LHCN-M2 (cell line): ENCODE results near the gene TTC19. TPM values are rescaled to one million over a fixed set of nuclear protein-coding genes. Genes with fewer than 3 reads are reported as not detected.

Experiments used
- DNase-seq: peaks from one replicate; pipeline ENCODE4 v3.0.0-alpha.2; 2012; ENCODE audit warnings: low read depth
- polyA plus RNA-seq: library from polyadenylated mRNA; unstranded; fragments of >200 nt; gene quantifications from one replicate; pipeline ENCODE4 v1.2.1, GENCODE V29; 2012; ENCODE audit warnings: missing spikeins
- total RNA-seq: library from RNA; depleted of rRNA; stranded (reverse); fragments of >200 nt; gene quantifications from 2 replicates; pipeline ENCODE4 v1.2.3, GENCODE V29; 2014; rRNA removed

Gene TTC19
- 42.0 and 46.2 TPM in 2 replicates for total RNA-seq
- 13.7 TPM for polyA plus RNA-seq

GRCh38 chr17:15999141-15999973, at the start of gene TTC19, which contains the start of gene ZSWIM7:
TSS of gene TTC19 (plus strand) at chr17:15999824. CDS start at chr17:15999849, 25 bp downstream.
TSS of gene ZSWIM7 (minus strand) at chr17:15999704. CDS start at chr17:15999594, 110 bp downstream.
- DNase-seq, result peak; percentile 93

- no peak for DNase-seq
These were observed 48.1 kb upstream of the TTC19 start for GRCh38 chr17:15951368-15952047.

DNA sequence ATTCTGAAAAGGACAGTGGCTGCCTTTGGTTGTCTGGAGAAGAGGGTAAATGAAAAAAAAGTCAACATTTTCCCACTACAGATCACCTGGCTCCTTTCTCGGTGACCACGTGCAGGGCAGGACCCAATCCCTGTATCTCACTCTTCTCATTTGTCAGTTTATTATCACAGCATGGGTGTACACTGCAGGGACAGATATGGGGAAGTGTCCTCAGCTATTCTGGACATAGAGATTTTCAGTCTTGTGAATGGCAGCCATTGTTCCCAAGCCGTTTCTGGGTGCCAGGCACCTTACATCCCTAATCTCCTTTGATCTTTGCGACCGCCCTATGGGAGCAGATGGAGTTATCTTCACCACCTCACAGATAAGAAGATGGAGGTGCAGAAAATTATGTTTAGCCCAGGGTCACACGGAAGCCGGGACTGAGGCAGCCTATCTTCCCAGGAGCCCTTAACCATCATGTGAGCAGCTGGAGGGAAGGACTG, 47.5 kb upstream of the TTC19 start:
- no peak for DNase-seq

DNA sequence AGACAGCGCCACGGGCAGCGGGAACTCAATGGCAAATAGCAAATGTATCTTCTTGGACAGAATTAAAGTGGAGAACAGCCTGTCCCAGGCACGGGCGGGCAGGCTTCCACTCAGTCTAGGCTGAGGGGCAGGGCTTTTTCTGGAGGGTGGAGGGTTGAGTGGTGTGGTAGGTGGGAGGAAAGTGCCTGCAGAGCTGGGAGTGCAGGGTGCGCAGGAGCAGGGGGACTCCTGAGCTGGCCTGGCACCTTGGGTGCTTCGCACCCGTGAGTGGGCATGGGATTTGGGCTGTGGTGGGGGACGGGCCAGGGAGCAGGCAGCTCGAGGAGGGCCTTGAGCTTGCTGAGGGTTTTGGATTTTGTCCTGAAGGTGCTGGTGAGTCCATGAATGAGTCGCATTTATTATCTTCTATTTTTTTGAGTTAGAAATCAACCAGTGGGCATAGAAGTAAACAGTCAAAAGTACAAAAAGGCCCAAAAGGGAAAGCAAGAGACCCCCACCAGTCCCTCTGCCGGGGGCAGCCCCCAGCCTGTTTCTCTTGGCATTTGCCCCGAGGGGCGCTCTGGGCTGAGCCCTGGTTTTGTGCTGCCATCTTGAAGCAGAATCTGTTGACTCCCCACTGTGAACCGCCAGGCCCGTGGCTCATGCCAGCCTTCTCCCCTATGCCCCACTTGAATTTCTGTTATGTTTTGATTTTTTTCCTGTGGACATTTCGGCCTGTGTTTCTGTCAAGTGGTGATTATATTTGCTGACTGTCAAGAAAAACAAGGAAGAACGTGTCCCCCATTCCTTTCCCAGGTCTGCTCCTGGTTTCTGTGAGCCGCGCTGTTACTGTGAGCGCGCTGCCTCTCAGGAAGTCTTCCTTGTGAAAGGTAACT, 46.5 kb upstream of the TTC19 start:
- no peak for DNase-seq

GRCh38 chr17:15954222-15954621, 45.4 kb upstream of the TTC19 start:
- peak; percentile 98 for DNase-seq

- DNase-seq, result peak; percentile 55
These were observed 43.7 kb upstream of the TTC19 start for GRCh38 chr17:15955793-15956541.

DNA sequence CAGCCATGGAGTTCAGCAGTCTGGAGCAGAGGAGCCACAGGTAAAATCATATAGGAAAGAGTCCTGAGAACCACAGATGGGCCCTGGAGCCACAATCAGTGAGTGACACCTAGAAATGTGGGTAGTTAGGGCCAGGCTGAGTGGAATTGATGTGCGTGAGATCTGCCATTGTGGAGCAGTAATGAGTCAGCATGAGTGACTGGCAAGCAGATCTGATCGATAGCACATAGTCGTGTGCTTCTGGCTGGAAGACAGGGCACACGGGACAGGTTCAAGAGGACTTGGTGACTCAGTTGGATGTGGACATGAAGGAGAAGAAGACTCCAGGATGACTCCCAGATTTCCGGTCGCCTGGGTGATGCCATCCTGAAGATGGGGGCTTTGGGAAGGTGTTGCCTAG, 42.4 kb upstream of the TTC19 start:
- no peak for DNase-seq

DNA sequence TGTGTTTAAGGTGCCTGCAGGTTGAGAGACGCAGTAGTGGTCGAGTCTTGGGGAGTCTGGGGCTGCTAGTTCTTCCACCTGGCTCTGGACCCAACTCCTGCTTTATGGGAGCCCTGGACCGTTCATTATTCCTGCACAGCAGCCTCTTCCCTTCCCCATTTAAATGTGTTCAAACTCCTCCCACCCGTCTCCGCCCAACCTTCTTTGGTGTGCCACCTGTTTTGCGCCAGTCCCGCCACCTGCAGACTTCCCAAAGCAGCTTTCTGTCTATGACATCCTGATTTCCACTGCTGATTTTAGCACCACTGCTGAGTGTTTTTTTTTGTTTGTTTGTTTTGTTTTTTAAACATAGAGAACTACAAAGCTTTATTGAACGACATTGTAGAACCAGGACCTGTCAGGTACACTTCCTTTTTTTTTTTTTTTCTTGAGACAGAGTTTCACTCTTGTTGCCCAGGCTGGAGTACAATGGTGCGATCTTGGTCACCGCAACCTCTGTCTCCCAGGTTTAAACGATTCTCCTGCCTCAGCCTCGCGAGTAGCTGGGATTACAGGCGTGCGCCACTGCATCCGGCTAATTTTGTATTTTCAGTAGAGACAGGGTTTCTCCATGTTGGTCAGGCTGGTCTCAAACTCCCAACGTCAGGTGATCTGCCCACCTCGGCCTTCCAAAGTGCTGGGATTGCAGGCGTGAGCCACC, 41.9 kb upstream of the TTC19 start:
- no peak for DNase-seq

GRCh38 chr17:15958484-15958854, 41.2 kb upstream of the TTC19 start:
- DNase-seq, result no peak

DNA sequence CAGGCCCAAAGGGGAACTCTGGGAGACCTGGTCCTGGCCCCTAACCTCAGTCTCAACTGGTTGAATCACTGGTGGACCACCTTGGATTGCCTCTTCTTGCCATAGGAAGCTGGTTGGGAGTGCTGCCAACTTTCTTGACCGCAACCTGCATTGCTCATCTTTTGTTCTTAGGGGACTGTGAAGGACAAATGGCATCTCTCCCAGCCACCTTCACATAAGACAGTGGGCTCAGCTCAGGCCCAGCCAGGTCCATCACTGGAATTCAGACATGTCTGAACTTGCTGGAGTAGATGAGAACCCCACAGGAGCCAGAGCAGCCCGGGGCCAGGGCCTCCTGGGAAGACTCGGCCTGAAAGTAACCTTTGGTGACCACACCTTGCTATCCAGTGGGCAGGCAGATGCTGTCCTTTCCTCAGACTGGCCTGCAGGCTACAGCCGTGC, 35.9 kb upstream of the TTC19 start:
- peak; percentile 66 for DNase-seq

- no peak for DNase-seq
These were observed 34.1 kb upstream of the TTC19 start for GRCh38 chr17:15965528-15965927.

DNA sequence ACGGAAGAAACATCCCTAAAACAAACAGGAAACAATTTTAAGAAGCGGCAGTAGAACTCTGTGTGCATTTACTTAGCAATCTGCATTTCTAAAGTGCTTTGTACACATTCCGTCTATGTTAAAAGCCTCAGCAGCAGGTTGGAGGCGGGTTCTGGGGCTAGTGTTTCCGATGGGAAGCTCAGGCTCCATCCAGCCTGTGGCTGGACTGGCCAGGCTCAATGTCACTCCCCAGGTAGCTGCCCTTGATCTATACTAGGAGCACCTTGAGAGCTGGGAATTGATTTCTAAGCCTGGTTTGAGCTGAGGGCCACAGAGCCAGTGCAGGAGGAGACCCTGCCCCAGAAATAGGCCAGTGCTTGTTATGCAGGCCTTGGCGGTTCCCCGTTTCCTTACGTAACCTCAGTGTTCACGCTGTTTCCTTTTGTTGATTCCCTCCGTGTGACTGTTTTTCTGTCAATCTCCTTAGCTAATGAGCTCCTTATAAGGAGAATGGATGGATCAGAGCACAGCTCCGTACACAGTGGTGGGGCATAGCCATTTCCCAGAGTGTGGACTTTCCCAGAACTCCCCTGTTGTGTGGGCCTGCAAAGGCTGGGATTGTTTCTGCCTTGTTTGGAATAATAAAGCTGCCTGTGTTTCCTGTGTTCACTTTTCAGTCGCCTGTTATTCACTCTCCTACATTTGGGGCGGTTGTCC, 33.3 kb upstream of the TTC19 start:
- no peak for DNase-seq

DNA sequence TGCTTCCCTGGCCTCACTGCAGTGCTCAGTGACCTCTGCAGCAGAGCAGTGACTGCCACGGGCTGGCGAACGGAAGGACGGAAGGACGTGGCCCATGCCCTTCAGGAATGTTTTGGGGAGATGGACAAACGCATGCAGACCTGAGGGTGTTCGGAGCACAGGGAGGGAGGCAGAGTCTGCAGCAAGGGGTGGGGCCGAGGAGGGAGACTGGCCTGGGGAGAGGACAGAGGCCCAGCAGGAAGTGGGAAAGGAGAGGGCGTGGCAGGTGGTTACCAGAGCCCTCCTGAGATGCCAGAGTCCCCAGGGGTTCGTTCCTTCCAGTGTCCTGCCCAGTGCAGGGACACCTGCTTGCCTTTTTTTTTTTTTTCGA, 32.8 kb upstream of the TTC19 start:
- no peak for DNase-seq

GRCh38 chr17:15967706-15968399, 31.8 kb upstream of the TTC19 start:
- no peak for DNase-seq

DNA sequence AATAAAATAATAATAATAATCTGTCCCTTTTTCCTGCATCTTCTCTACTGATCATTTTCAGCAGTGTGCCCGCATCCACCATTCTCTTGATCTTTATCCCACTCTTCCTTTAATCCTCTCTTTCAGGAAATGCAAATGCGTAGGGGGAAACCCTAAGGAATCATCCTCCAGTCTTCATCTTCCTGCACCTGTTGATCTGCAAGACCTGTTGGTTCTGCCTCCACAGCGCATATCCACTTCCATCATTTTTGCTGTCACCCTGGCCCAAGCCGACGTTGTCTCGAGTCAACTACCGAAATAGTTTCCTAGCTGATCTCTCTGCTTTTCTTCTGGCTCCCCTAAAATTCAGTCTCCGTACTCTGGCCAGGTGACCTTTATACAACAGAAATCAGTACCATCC, 30.2 kb upstream of the TTC19 start:
- DNase-seq, result no peak

DNA sequence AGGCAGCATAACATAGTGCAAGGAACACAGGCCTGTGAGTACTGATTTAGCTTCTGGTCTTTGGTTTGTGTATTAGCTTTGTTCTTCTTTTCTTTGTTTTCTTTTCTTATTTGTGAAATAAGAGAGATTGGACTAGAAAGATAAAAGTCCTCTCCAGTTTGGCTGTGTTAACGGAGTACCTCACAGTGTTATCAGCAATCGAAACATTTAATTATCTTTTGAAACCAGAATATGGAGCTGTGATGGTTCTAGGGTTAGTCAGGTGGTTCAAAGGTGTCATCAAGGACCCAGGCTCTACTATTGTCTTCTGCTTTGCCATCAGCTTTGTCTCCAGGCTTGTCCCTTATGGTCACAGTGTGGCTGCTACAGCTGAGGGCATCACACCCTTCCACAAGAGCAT, 29.1 kb upstream of the TTC19 start:
- DNase-seq, result no peak

GRCh38 chr17:15971098-15971678, 28.4 kb upstream of the TTC19 start:
- DNase-seq, result no peak

GRCh38 chr17:15971882-15972281, 27.7 kb upstream of the TTC19 start:
- DNase-seq, result no peak

- DNase-seq, result no peak
These were observed 27.1 kb upstream of the TTC19 start for GRCh38 chr17:15972497-15972951.
